Tibial nerve (tissue), 4 donors: ENCODE data around the gene CEMIP2. TPM values are rescaled to one million over a fixed set of nuclear protein-coding genes. Genes with fewer than 3 reads are reported as not detected.
A peak's percentile ranks its signal among the peaks of the same experiment; 100 is the strongest.
"Not testable (repeated sequence)": the region's sequence is repeated elsewhere in the genome, so short reads cannot be mapped to it uniquely, and the experiment has no call there.

Experiments
- DNase-seq, 2 donors: peaks; one replicate each; pipeline ENCODE4 v3.0.0-alpha.2; 2019; ENCODE audit warnings: low spot score in 2 of 2
- H3K27ac ChIP-seq, 4 donors: fragments of 200-600 bp; sonication (generic) in 3 of 4; one replicate each; pipeline ENCODE4 v1.5.1; 2017 to 2019; ENCODE audit warnings: mild to moderate bottlenecking in 1 of 4
- H3K27me3 ChIP-seq, 2 donors: fragments of 200-600 bp; sonication (generic) in 1 of 2; one replicate each; pipeline versions ENCODE4 v1.5.1 to v1.6.0; 2017 to 2019
- H3K36me3 ChIP-seq, 3 donors: fragments of 200-600 bp; sonication (generic); one replicate each; pipeline ENCODE4 v1.5.1; 2018 to 2019
- H3K4me1 ChIP-seq, 4 donors: fragments of 200-600 bp; sonication (generic) in 3 of 4; one replicate each; pipeline ENCODE4 v1.5.1; 2017 to 2019
- H3K4me3 ChIP-seq, 4 donors: fragments of 200-600 bp; sonication (generic) in 3 of 4; one replicate each; pipeline ENCODE4 v1.5.1; 2017 to 2019; ENCODE audit warnings: mild to moderate bottlenecking in 1 of 4, moderate library complexity in 1 of 4
- H3K9me3 ChIP-seq, 4 donors: fragments of 200-600 bp; sonication (generic) in 3 of 4; one replicate each; pipeline ENCODE4 v1.5.1; 2017 to 2019
- CTCF ChIP-seq, 5 experiments: fragments of 200-600 bp in 3 of 5; fragments of 450-650 bp in 2 of 5; sonication (generic) in 3 of 5; IDR thresholded peaks; one replicate each; pipeline ENCODE4 v1.5.1; 2016 to 2019; ENCODE audit warnings: antibody characterized with exemption in 5 of 5, mild to moderate bottlenecking in 3 of 5, moderate library complexity in 2 of 5
- EP300 ChIP-seq, 2 donors: sonication (generic); formaldehyde crosslinking; IDR thresholded peaks; one replicate each; pipeline ENCODE4 v1.6.1; 2017; ENCODE audit warnings: antibody characterized with exemption in 2 of 2, mild to moderate bottlenecking in 1 of 2
- POLR2A ChIP-seq, 2 donors: fragments of 450-650 bp; IDR thresholded peaks; one replicate each; pipeline ENCODE4 v1.6.1; 2017; ENCODE audit warnings: antibody characterized with exemption in 2 of 2, mild to moderate bottlenecking in 2 of 2, moderate library complexity in 2 of 2
- WGBS, 2 donors: methylation state at CpG; one replicate each; pipeline ENCODE4 v1.1.5; 2018; 5-methylcytosine and 5-hydroxymethylcytosine counted together
- total RNA-seq, 4 donors: library from RNA; depleted of rRNA; stranded (reverse); fragments of >200 nt; gene quantifications; one replicate each; pipeline ENCODE4 v1.1.0, GENCODE V29; 2016

CEMIP2 gene
- total RNA-seq, 4 donors from 2014 or later: 107 to 126 (median 118) TPM

- no peak for DNase-seq
- no peaks in the 10 kb centered on the region for H3K4me1 ChIP-seq
- peaks cover 0 to 56% (median 9%) of the 10 kb centered on the region in 3 donors for H3K36me3 ChIP-seq
- no peaks in the 10 kb centered on the region for H3K27me3 ChIP-seq
- no peaks in the 10 kb centered on the region for H3K9me3 ChIP-seq
- no peak overlapping the region for H3K4me3 ChIP-seq
- 93 to 98% methylated on average over 3 of the region's 3 CpGs for WGBS, 2 donors
- no peak overlapping the region for H3K27ac ChIP-seq
- TF ChIP-seq CTCF (IDR thresholded peaks at IDR 0.05) (no peak), POLR2A (IDR thresholded peaks at IDR 0.05) (no peak), EP300 (IDR thresholded peaks at IDR 0.05) (no peak)
Measured at GRCh38 chr9:71693607-71694006, 74.7 kb downstream of the CEMIP2 start.

DNA sequence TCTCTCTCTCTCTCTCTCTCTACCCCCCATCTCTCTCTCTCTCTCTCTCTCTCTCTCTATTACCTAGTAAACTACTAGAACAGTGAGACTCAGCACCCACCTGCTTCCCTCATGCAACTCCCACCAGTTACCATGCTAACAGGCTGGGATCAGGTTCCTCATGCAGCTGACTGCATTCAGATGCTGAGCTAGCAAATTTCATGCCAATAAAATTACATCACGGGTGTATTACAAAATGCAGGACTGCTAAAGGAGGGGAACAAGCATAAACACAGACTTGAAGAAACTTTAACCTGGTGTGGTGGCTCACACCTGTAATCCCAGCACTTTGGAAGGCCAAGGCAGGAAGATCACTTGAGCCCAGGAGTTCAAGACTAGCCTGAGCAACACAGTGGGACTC, 76.0 kb downstream of the CEMIP2 start:
- peak in 1 of 2 donors; percentile 59 for DNase-seq
- Histone ChIP-seq H3K9me3 (no peaks in the 10 kb centered on the region), H3K4me3 (no peak overlapping the region), H3K27ac (peak overlapping the region in 1 of 4 donors; percentile 54), H3K36me3 (peaks cover 0 to 56% (median 9%) of the 10 kb centered on the region in 3 donors), H3K27me3 (no peaks in the 10 kb centered on the region), H3K4me1 (no peaks in the 10 kb centered on the region)
- TF ChIP-seq EP300 (IDR thresholded peaks at IDR 0.05) (peak in 1 of 2 donors; percentile 79), POLR2A (IDR thresholded peaks at IDR 0.05) (no peak)
- 12 to 25% methylated on average over 1 of the region's 1 CpG for WGBS, 2 donors

GRCh38 chr9:71691576-71691975, 76.7 kb downstream of the CEMIP2 start:
- DNase-seq, H3K4me3 ChIP-seq, H3K27me3 ChIP-seq, H3K9me3 ChIP-seq, H3K4me1 ChIP-seq: not testable (repeated sequence)
- H3K27ac ChIP-seq: peak overlapping the region in 1 of 4 donors; percentile 4
- peaks cover 0 to 56% (median 6%) of the 10 kb centered on the region in 3 donors for H3K36me3 ChIP-seq

DNA sequence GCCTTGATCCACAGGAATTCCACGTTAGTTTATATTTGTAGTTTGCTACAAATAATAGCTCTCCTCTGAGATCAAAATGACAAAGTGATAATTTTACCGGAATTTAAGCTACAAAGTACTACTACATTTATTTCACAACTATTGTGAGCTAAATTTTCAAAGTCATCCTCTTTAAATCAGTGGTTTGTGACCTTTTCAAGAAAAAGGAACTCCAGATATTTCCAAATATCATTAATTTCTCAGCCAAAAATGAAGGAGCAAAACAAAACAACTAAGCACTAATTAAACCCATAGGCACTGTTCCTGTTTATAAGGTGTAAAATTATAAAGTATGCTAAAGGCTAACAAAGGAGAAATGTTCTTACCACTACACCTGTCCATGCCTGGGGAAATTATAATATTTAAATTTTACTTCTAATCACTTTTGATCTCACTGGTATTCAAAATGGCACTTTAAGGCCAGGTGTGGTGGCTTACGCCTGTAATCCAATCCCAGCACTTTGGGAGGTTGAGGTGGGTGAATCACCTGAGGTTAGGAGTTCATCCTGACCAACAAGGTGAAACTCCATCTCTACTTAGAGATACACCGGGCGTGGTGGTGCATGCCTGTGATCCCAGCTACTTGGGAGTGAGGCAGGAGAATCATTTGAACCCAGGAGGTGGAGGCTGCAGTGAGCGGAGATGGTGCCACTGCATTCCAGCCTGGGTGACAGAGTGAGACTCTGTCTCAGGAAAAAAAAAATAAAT, 77.5 kb downstream of the CEMIP2 start:
- no peaks in the 10 kb centered on the region for H3K27me3 ChIP-seq
- H3K36me3 ChIP-seq: peaks cover 0 to 56% (median 4%) of the 10 kb centered on the region in 3 donors
- WGBS, 2 donors: 85 to 95% methylated on average over 6 of the region's 6 CpGs
- TF ChIP-seq CTCF (IDR thresholded peaks at IDR 0.05): no peak
- no peak for TF ChIP-seq EP300 (IDR thresholded peaks at IDR 0.05)
- TF ChIP-seq POLR2A (IDR thresholded peaks at IDR 0.05): no peak
- H3K27ac ChIP-seq: peak overlapping the region in 1 of 4 donors; percentile 50
- no peak overlapping the region for H3K4me3 ChIP-seq
- H3K9me3 ChIP-seq: no peaks in the 10 kb centered on the region
- DNase-seq: no peak
- no peaks in the 10 kb centered on the region for H3K4me1 ChIP-seq

- Histone ChIP-seq H3K4me1 (no peaks in the 10 kb centered on the region), H3K36me3 (peaks cover 0 to 52% (median 4%) of the 10 kb centered on the region in 3 donors), H3K9me3 (no peaks in the 10 kb centered on the region), H3K27me3 (no peaks in the 10 kb centered on the region), H3K27ac (peak overlapping the region in 1 of 4 donors; percentile 50), H3K4me3 (no peak overlapping the region)
- 92% methylated on average over 10 of the region's 10 CpGs for WGBS, 2 donors
- no peak for DNase-seq
- no peak for TF ChIP-seq POLR2A (IDR thresholded peaks at IDR 0.05)
- peak in 1 of 2 donors; percentile 16 for TF ChIP-seq EP300 (IDR thresholded peaks at IDR 0.05)
- TF ChIP-seq CTCF (IDR thresholded peaks at IDR 0.05): no peak
Measured at GRCh38 chr9:71690063-71690688, 78.1 kb downstream of the CEMIP2 start.

DNA sequence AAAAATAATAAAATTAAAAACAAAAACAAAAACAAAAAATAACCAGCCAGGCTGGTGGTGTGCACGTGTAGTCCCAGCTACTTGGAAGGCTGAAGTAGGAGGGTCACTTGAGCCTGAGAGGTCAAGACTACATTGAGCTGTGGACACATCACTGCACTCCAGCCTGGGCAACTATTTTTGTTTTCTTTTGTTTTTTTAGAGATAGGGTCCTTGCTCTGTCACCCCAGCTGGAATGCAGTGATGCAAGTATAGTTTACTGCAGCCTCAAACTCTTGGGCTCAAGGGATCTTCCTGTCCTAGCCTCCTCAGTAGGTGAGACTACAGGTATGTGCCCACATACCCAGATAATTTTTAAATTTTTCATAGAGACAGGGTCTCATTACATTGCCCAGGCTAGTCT, 80.6 kb downstream of the CEMIP2 start:
- Histone ChIP-seq H3K27ac (no peak overlapping the region), H3K4me3 (no peak overlapping the region), H3K27me3 (no peaks in the 10 kb centered on the region), H3K36me3 (peaks cover 0 to 34% (median 4%) of the 10 kb centered on the region in 3 donors), H3K9me3 (no peaks in the 10 kb centered on the region), H3K4me1 (peaks cover 0 to 15% (median 5%) of the 10 kb centered on the region in 4 donors)
- no peak for DNase-seq
- WGBS, 2 donors: 50 to 83% methylated on average over 1 of the region's 1 CpG
- TF ChIP-seq CTCF (IDR thresholded peaks at IDR 0.05): no peak
- no peak for TF ChIP-seq POLR2A (IDR thresholded peaks at IDR 0.05)
- TF ChIP-seq EP300 (IDR thresholded peaks at IDR 0.05): no peak
